ENCODE results near the gene AAGAB.

Gene AAGAB

GRCh38 chr15:67178569-67179210 lies 75.8 kb downstream of the AAGAB start:
- Histone ChIP-seq H3K27me3 (ENCODE audit: insufficient read depth, low read depth, severe bottlenecking) (no peaks in the 10 kb centered on the region), H3K9me3 (ENCODE audit: severe bottlenecking) (no peaks in the 10 kb centered on the region), H3K36me3 (no peaks in the 10 kb centered on the region), H3K4me3 (ENCODE audit: low read depth, low read length) (no peak overlapping the region), H3K27ac (no peak overlapping the region)
- no peak for DNase-seq
- TF ChIP-seq, protein P1, sequence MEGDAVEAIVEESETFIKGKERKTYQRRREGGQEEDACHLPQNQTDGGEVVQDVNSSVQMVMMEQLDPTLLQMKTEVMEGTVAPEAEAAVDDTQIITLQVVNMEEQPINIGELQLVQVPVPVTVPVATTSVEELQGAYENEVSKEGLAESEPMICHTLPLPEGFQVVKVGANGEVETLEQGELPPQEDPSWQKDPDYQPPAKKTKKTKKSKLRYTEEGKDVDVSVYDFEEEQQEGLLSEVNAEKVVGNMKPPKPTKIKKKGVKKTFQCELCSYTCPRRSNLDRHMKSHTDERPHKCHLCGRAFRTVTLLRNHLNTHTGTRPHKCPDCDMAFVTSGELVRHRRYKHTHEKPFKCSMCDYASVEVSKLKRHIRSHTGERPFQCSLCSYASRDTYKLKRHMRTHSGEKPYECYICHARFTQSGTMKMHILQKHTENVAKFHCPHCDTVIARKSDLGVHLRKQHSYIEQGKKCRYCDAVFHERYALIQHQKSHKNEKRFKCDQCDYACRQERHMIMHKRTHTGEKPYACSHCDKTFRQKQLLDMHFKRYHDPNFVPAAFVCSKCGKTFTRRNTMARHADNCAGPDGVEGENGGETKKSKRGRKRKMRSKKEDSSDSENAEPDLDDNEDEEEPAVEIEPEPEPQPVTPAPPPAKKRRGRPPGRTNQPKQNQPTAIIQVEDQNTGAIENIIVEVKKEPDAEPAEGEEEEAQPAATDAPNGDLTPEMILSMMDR (IDR thresholded peaks at IDR 0.05; ENCODE audit: low read depth, low read length), result no peak

DNA sequence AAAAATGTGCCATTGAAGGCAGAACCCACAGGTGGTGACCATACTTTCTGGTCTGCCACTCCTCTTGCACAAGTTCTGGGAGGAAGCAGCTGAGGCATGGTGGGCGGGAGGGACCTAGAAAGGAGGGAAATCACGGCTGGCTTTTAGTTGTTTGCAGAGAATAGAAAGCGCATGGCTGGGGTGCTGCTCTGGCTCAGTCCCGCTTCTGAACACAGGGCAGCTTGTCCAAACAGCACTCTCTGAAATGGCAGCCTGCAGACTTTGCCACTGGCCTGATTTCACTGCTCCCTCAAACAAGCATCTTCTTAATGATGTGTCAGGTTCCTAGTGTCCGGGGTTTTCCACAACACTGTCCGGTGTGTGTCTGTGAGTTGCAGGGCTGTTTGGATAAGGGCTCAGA lies 76.7 kb downstream of the AAGAB start:
- no peak for DNase-seq
- Histone ChIP-seq H3K4me3 (ENCODE audit: low read depth, low read length) (no peak overlapping the region), H3K27ac (no peak overlapping the region), H3K9me3 (ENCODE audit: severe bottlenecking) (no peaks in the 10 kb centered on the region), H3K27me3 (ENCODE audit: insufficient read depth, low read depth, severe bottlenecking) (no peaks in the 10 kb centered on the region), H3K36me3 (no peaks in the 10 kb centered on the region)
- TF ChIP-seq, protein P1 (IDR thresholded peaks at IDR 0.05; ENCODE audit: low read depth, low read length), result no peak

- H3K4me3 ChIP-seq (ENCODE audit: low read depth, low read length), result no peak overlapping the region
- no peaks in the 10 kb centered on the region for H3K27me3 ChIP-seq (ENCODE audit: insufficient read depth, low read depth, severe bottlenecking)
- TF ChIP-seq, protein P1 (IDR thresholded peaks at IDR 0.05; ENCODE audit: low read depth, low read length), result no peak
- H3K27ac ChIP-seq, result no peak overlapping the region
- no peaks in the 10 kb centered on the region for H3K36me3 ChIP-seq
- H3K9me3 ChIP-seq (ENCODE audit: severe bottlenecking), result no peaks in the 10 kb centered on the region
- peak; percentile 42 for DNase-seq
Measured at GRCh38 chr15:67176195-67176971, 78.1 kb downstream of the AAGAB start.

DNA sequence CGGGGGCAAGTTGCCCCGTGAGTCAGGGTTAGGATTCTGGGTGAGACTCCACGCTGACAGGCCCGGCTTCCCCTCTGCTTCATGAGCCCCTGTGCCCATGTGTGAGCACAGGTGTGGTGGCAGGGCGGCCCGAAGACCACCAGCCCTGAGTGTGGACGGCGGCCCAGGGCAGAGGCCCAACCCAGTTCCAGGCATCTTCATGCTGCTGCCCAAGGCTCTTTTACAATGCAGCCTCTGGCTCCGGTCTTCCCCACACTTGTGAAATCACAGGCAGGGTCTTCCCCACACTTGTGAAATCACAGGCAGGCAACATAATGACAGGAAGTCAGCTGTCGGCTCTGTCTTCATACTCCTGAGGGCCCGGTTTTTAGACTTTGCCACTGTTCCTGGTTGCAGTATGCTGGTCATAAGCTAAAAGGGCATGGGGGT lies 78.8 kb downstream of the AAGAB start:
- H3K27ac ChIP-seq, result no peak overlapping the region
- no peaks in the 10 kb centered on the region for H3K27me3 ChIP-seq (ENCODE audit: insufficient read depth, low read depth, severe bottlenecking)
- TF ChIP-seq, protein P1 (IDR thresholded peaks at IDR 0.05; ENCODE audit: low read depth, low read length), result no peak
- no peak overlapping the region for H3K4me3 ChIP-seq (ENCODE audit: low read depth, low read length)
- no peaks in the 10 kb centered on the region for H3K9me3 ChIP-seq (ENCODE audit: severe bottlenecking)
- no peak for DNase-seq
- H3K36me3 ChIP-seq, result no peaks in the 10 kb centered on the region

DNA sequence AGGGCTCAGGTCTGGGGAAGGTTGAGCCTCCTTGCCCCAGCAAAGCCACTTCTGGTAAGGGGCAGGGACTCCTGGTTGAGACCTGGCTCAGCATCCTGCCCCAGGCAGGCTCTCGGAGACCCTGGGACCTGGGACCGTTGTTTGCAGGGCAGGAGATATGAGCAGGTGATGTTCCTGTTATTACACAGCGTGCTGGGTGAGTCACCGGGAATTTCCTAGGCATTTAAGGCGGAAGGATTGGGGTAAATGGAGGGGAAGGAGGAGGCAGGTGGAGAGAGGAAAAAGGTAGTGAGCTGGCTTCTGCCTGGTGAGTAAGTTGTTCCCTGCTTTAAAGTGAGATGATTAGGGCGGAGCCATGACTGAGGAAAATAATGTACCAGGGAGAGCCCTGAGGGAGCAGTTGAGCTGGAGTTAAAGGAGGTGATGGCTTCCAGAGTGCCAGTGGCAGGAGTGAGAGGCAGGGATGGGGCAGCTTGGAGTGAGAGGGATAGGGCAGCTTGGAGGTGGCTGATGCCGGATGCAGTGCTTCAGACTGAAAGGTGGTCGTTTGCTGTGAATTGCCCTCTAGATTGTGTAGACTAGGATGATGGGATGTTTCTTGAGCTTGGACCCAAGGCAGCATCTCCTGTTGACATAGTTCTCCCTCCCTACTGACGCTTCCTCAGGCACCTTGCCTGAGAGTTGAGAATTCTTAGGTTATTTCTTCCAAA lies 79.4 kb downstream of the AAGAB start:
- Histone ChIP-seq H3K4me3 (ENCODE audit: low read depth, low read length) (no peak overlapping the region), H3K36me3 (no peaks in the 10 kb centered on the region), H3K27ac (no peak overlapping the region), H3K27me3 (ENCODE audit: insufficient read depth, low read depth, severe bottlenecking) (no peaks in the 10 kb centered on the region), H3K9me3 (ENCODE audit: severe bottlenecking) (no peaks in the 10 kb centered on the region)
- TF ChIP-seq, protein P1 (IDR thresholded peaks at IDR 0.05; ENCODE audit: low read depth, low read length), result no peak
- no peak for DNase-seq
